SH-SY5Y (cell line): ENCODE measurements around the gene MTM1.

ENCODE experiments used
- GATA2 ChIP-seq: IDR thresholded peaks from 2 replicates; pipeline ENCODE4 v1.6.1; 2011; ENCODE audit warnings: mild to moderate bottlenecking, low read depth, low read length
- GATA3 ChIP-seq: IDR thresholded peaks from 2 replicates; pipeline ENCODE4 v1.6.1; 2011; ENCODE audit warnings: low read depth, mild to moderate bottlenecking, low read length, moderate library complexity

GRCh38 chrX:150610043-150610442 is 41.6 kb downstream of the MTM1 start:
- TF ChIP-seq GATA2 (no peak), GATA3 (no peak)
